HL-60 (cell line): ENCODE results near the gene FHDC1.

Source experiments
- GABPA ChIP-seq: IDR thresholded peaks from 2 replicates; pipeline ENCODE4 v1.6.1; 2012; ENCODE audit warnings: low read depth
- REST ChIP-seq: IDR thresholded peaks from 2 replicates; pipeline ENCODE4 v1.6.1; 2012; ENCODE audit warnings: low read depth; ENCODE audit not compliant: insufficient replicate concordance
- TF ChIP-seq, protein P1 (sequence below): IDR thresholded peaks from one replicate; pipeline ENCODE4 v1.5.1; 2011; ENCODE audit warnings: low read length, control low read depth, inconsistent platforms; ENCODE audit not compliant: insufficient read depth

DNA sequence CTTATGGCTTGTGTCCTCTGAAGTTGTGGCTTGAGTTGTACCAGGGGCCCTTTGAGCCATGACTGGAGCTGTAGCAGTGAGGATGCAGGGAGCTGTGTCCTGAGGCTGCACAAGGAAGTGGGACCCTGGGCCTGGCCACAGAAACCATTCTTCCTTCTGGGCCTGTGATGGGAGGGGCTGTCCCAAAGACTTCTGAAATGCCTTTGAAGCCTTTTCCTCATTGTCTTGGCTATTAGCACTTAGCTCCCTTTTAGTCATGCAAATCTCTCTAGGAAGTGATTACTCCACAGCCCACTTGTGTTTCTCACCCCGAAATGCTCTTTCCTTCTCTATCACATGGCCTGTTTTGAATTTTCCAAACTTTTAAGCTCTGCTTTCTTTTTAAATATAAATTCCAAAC lies 92.4 kb downstream of the FHDC1 start:
- TF ChIP-seq, protein P1, sequence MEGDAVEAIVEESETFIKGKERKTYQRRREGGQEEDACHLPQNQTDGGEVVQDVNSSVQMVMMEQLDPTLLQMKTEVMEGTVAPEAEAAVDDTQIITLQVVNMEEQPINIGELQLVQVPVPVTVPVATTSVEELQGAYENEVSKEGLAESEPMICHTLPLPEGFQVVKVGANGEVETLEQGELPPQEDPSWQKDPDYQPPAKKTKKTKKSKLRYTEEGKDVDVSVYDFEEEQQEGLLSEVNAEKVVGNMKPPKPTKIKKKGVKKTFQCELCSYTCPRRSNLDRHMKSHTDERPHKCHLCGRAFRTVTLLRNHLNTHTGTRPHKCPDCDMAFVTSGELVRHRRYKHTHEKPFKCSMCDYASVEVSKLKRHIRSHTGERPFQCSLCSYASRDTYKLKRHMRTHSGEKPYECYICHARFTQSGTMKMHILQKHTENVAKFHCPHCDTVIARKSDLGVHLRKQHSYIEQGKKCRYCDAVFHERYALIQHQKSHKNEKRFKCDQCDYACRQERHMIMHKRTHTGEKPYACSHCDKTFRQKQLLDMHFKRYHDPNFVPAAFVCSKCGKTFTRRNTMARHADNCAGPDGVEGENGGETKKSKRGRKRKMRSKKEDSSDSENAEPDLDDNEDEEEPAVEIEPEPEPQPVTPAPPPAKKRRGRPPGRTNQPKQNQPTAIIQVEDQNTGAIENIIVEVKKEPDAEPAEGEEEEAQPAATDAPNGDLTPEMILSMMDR, result no peak
- TF ChIP-seq REST, result no peak
- TF ChIP-seq GABPA, result no peak
